ENCODE measurements around the gene UBASH3B. TPM values are rescaled to one million over a fixed set of nuclear protein-coding genes. Genes with fewer than 3 reads are reported as not detected.

UBASH3B gene
- total RNA-seq, 2 experiments from 2014 or later = 66.6 to 75.0 TPM

DNA sequence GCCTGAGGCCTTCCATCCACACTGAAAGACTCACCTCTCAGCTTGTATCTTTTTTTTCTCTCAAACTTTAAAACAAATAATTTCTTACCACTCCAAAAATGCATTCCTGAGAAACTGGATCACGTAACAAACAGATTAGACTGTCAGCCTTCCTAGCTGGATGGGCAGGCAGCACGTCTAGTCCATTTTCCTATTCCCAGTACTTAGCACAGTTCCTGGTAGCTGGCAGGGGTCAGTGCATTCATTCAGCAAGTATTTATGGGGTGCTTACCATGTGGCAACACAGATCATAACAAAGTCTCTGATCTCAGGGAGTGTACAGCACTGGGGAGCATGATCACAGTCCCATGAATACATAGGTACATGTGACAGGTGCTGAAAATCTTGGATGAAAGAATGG, 89.6 kb downstream of the UBASH3B start:
- peaks cover 17% of the 10 kb centered on the region for H3K4me1 Mint-ChIP-seq (ENCODE audit: low read depth)

DNA sequence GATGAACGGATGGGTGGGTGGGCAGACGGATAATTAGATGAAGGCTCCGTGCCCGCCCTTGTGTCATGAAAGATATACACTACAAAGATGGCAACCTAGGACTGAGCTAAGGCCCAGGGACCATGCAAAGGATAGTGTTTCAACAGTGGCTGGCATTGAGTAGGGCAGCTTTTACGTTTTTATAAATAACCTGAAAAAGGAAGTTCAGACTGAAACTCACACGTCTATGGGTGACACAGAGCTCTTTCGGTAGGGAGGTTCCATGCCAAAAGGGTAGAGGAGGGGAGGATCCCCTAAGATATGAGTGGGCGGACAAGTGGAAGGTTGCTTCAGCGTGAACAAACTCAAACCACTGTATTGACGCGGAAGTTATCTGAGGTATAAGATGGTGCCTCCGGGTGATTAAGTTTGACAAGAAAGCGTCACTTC, 90.5 kb downstream of the UBASH3B start:
- Mint-ChIP-seq H3K27me3 (ENCODE audit: low read depth) (no peaks in the 10 kb centered on the region), H3K4me1 (ENCODE audit: low read depth) (peaks cover 26% of the 10 kb centered on the region), H3K4me3 (peak overlapping the region; percentile 41), H3K36me3 (ENCODE audit: low read depth) (peaks cover 40% of the 10 kb centered on the region), H3K9me3 (ENCODE audit: insufficient read depth) (no peaks in the 10 kb centered on the region), H3K27ac (no peak overlapping the region)
- DNase-seq (peak; percentile 71), ATAC-seq (peak; percentile 47)
- POLR2A ChIA-PET = interaction anchor here (0.9 to 4.8 kb wide), 9 partner anchors 19 to 106 kb away, joined by 3 to 31 read pairs (median 5); partner anchors contain the start of gene UBASH3B
- CTCF ChIA-PET = interaction anchor here (0.7 to 7.5 kb wide), 24 partner anchors 10 to 165 kb away, joined by 3 to 108 read pairs (median 4); partner anchors contain the start of gene UBASH3B

More for the DNA sequence above, 89.6 kb downstream of the UBASH3B start:
- Mint-ChIP-seq H3K4me3 (no peak overlapping the region), H3K36me3 (ENCODE audit: low read depth) (peaks cover 31% of the 10 kb centered on the region), H3K27ac (no peak overlapping the region), H3K27me3 (ENCODE audit: low read depth) (no peaks in the 10 kb centered on the region), H3K9me3 (ENCODE audit: insufficient read depth) (no peaks in the 10 kb centered on the region)
- ChIA-PET POLR2A (interaction anchor here (0.9 to 4.8 kb wide), 9 partner anchors 10 to 89 kb away, joined by 3 to 31 read pairs (median 8); partner anchors contain the start of gene UBASH3B), CTCF (interaction anchor here (0.7 to 7.5 kb wide), 20 partner anchors 11 to 118 kb away, joined by 3 to 108 read pairs (median 4); partner anchors contain the start of gene UBASH3B)
- DNase-seq = no peak
- ATAC-seq = no peak

- peaks cover 45% of the 10 kb centered on the region for H3K36me3 Mint-ChIP-seq (ENCODE audit: low read depth)
- H3K4me1 Mint-ChIP-seq (ENCODE audit: low read depth) = peaks cover 27% of the 10 kb centered on the region
- CTCF ChIA-PET = interaction anchor here (0.8 to 7.5 kb wide), 20 partner anchors 9 to 166 kb away, joined by 3 to 108 read pairs (median 4); partner anchors contain the start of gene UBASH3B
- H3K27me3 Mint-ChIP-seq (ENCODE audit: low read depth) = no peaks in the 10 kb centered on the region
- POLR2A ChIA-PET = interaction anchor here (0.9 to 4.8 kb wide), 11 partner anchors 19 to 115 kb away, joined by 3 to 31 read pairs (median 8); partner anchors contain the start of gene UBASH3B
- DNase-seq (no peak), ATAC-seq (no peak)
- no peaks in the 10 kb centered on the region for H3K9me3 Mint-ChIP-seq (ENCODE audit: insufficient read depth)
- H3K4me3 Mint-ChIP-seq = peak overlapping the region; percentile 41
- H3K27ac Mint-ChIP-seq = no peak overlapping the region
Measured at GRCh38 chr11:122746611-122747244, 91.2 kb downstream of the UBASH3B start.

DNA sequence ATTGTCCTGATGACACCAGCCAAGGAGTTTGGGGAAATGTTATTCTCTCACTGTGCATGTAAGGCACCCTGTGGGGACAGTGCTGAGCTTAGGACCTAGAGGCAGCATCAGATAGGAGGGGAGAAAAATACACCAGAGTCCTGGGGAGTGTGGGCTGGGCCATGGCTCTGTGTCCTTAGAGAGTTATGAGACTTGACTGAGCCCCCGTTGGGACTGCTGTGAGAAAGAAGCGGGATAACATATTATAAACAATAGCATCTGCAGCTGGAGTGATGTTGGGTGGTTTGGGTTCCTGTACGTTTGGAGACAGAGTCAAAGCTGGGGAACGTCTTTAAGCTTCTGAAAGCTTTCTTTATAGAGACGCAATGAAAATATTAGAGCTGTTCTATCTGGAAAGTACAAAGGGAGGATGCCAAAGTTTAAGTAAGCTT, 91.8 kb downstream of the UBASH3B start:
- H3K9me3 Mint-ChIP-seq (ENCODE audit: insufficient read depth) = no peaks in the 10 kb centered on the region

GRCh38 chr11:122749005-122749687, 93.6 kb downstream of the UBASH3B start:
- H3K9me3 Mint-ChIP-seq (ENCODE audit: insufficient read depth) = no peaks in the 10 kb centered on the region
- peak overlapping the region; percentile 24 for H3K4me3 Mint-ChIP-seq
- DNase-seq = peak; percentile 80
- CTCF ChIA-PET = interaction anchor here (1.0 to 7.5 kb wide), 15 partner anchors 10 to 121 kb away, joined by 3 to 56 read pairs (median 5); partner anchors contain the start of gene UBASH3B
- peaks cover 39% of the 10 kb centered on the region for H3K4me1 Mint-ChIP-seq (ENCODE audit: low read depth)
- peaks cover 55% of the 10 kb centered on the region for H3K36me3 Mint-ChIP-seq (ENCODE audit: low read depth)
- H3K27ac Mint-ChIP-seq = peak overlapping the region; percentile 69
- peaks cover 2% of the 10 kb centered on the region for H3K27me3 Mint-ChIP-seq (ENCODE audit: low read depth)
- ATAC-seq = peak; percentile 72
- POLR2A ChIA-PET = interaction anchor here (0.7 to 3.5 kb wide), 5 partner anchors 22 to 313 kb away, joined by 3 to 20 read pairs (median 4); partner anchors contain the start of genes HSPA8 and UBASH3B

More for the DNA sequence above, 91.8 kb downstream of the UBASH3B start:
- H3K27ac Mint-ChIP-seq = no peak overlapping the region
- ATAC-seq = no peak
- peaks cover 48% of the 10 kb centered on the region for H3K36me3 Mint-ChIP-seq (ENCODE audit: low read depth)
- ChIA-PET CTCF (interaction anchor here (0.9 to 7.5 kb wide), 16 partner anchors 8 to 119 kb away, joined by 3 to 108 read pairs (median 8); partner anchors contain the start of gene UBASH3B), POLR2A (interaction anchor here (0.8 to 4.8 kb wide), 10 partner anchors 11 to 116 kb away, joined by 3 to 31 read pairs (median 6); partner anchors contain the start of gene UBASH3B)
- no peak overlapping the region for H3K4me3 Mint-ChIP-seq
- peaks cover under 1% of the 10 kb centered on the region for H3K27me3 Mint-ChIP-seq (ENCODE audit: low read depth)
- peaks cover 27% of the 10 kb centered on the region for H3K4me1 Mint-ChIP-seq (ENCODE audit: low read depth)
- no peak for DNase-seq

GRCh38 chr11:122750049-122750448, 94.5 kb downstream of the UBASH3B start:
- H3K4me1 Mint-ChIP-seq (ENCODE audit: low read depth) = peaks cover 48% of the 10 kb centered on the region
- H3K27me3 Mint-ChIP-seq (ENCODE audit: low read depth) = peaks cover 2% of the 10 kb centered on the region
- ChIA-PET CTCF (interaction anchor here (1.0 to 10.5 kb wide), 11 partner anchors 9 to 121 kb away, joined by 3 to 139 read pairs (median 10); partner anchors contain the start of gene UBASH3B), POLR2A (interaction anchor here (0.7 to 3.5 kb wide), 2 partner anchors 28 to 102 kb away, joined by 3 to 8 read pairs; no protein-coding TSS in a partner anchor)
- H3K36me3 Mint-ChIP-seq (ENCODE audit: low read depth) = peaks cover 60% of the 10 kb centered on the region
- H3K27ac Mint-ChIP-seq = no peak overlapping the region
- H3K9me3 Mint-ChIP-seq (ENCODE audit: insufficient read depth) = no peaks in the 10 kb centered on the region
- DNase-seq (no peak), ATAC-seq (no peak)
- H3K4me3 Mint-ChIP-seq = no peak overlapping the region

DNA sequence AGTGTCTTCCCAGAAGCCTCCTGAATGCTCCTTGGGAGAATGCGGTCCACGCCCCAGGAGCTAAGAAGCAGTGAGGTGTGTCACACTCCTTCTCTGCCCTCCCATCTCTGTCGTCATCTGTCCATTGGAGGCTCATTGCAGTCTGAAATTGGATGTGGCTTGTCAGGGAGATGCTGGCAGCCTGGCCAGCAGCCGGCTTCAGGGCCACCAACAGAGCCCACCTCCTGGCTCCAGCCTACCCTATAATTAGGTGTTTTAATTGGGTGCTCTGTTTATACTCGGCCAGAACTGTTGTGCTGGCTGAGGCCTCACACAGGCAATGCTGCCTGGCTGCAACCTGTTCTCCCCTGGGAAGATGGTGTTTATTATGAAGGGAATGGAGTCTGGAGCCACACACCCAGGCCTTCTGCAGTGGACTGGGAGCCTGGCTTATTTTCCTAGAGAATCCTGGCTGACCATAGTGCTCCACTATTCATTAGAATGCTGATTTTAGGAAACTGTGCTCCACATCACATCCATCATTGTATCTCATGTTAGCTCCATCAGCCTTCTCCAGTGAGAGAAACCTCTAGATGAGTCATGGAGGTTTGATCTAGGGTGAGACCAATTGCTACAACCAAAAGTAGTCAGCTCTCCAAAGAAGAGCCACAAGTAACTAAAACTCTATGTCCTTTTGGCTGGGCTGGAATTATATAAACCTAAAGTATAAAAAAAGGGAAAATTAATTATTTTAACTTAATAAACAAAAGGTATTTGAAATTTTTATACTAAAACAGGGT, 96.0 kb downstream of the UBASH3B start:
- H3K4me3 Mint-ChIP-seq = no peak overlapping the region
- DNase-seq (no peak), ATAC-seq (peak; percentile 30)
- peaks cover 63% of the 10 kb centered on the region for H3K4me1 Mint-ChIP-seq (ENCODE audit: low read depth)
- no peaks in the 10 kb centered on the region for H3K9me3 Mint-ChIP-seq (ENCODE audit: insufficient read depth)
- ChIA-PET CTCF (interaction anchor here (0.6 to 10.5 kb wide), 15 partner anchors 12 to 359 kb away, joined by 3 to 183 read pairs (median 9); partner anchors contain the start of gene UBASH3B), POLR2A (interaction anchor here (1.3 to 1.6 kb wide), 2 partner anchors 25 to 60 kb away, joined by 4 to 6 read pairs; no protein-coding TSS in a partner anchor)
- peak overlapping the region; percentile 5 for H3K27ac Mint-ChIP-seq
- H3K27me3 Mint-ChIP-seq (ENCODE audit: low read depth) = peaks cover 2% of the 10 kb centered on the region
- peaks cover 52% of the 10 kb centered on the region for H3K36me3 Mint-ChIP-seq (ENCODE audit: low read depth)

GRCh38 chr11:122754028-122754427, 98.5 kb downstream of the UBASH3B start:
- H3K36me3 Mint-ChIP-seq (ENCODE audit: low read depth) = peaks cover 36% of the 10 kb centered on the region

DNA sequence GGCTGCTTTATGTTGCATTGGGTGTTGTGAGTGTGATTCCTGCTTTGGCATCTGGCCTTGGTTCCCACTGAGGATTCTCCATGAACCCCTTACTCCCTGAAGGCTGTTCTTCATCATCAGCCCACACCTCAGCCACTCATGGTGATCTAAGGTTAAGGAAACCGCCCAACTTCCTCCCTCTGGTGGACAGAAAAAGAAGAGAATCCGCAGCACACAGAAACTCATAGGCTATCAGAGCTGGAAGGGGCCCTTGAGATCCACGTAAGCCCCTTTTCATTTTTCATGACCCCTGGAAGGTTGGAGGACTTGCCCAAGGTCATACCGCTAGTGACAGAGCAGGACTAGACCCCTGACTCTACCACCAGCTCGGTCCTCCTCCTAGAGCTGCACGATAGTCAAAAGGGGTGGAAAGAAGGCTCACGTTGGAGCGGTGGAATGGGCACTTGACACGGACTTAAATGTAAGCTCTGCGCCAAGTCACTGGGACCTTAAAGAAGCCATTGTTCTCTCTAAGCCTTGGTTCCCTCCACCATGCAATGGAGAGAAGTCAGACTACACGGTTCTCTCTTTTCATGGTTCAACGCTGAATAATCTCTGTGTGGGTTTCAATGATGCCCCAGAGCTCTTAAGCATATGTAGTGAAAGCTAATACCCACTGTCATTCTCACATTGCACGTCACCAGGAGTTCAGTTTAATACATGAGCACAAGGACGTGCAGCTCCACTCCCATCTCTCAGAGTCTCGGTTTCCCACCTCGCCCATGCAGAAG, 99.2 kb downstream of the UBASH3B start:
- ChIA-PET CTCF (interaction anchor here (0.8 to 10.5 kb wide), 38 partner anchors 9 to 300 kb away, joined by 3 to 441 read pairs (median 15); partner anchors contain the start of gene UBASH3B), POLR2A (interaction anchor here (0.7 to 3.9 kb wide), 7 partner anchors 11 to 101 kb away, joined by 3 to 31 read pairs (median 4); partner anchors contain the start of gene UBASH3B)
- peak; percentile 66 for DNase-seq
- no peaks in the 10 kb centered on the region for H3K9me3 Mint-ChIP-seq (ENCODE audit: insufficient read depth)
- H3K27ac Mint-ChIP-seq = peak overlapping the region; percentile 79
- peak; percentile 35 for ATAC-seq
- H3K4me1 Mint-ChIP-seq (ENCODE audit: low read depth) = peaks cover 89% of the 10 kb centered on the region
- H3K27me3 Mint-ChIP-seq (ENCODE audit: low read depth) = peaks cover 2% of the 10 kb centered on the region
- no peak overlapping the region for H3K4me3 Mint-ChIP-seq
- peaks cover 38% of the 10 kb centered on the region for H3K36me3 Mint-ChIP-seq (ENCODE audit: low read depth)

More at GRCh38 chr11:122754028-122754427, 98.5 kb downstream of the UBASH3B start:
- peak overlapping the region; percentile 79 for H3K27ac Mint-ChIP-seq
- no peak overlapping the region for H3K4me3 Mint-ChIP-seq
- peaks cover 2% of the 10 kb centered on the region for H3K27me3 Mint-ChIP-seq (ENCODE audit: low read depth)
- H3K9me3 Mint-ChIP-seq (ENCODE audit: insufficient read depth) = no peaks in the 10 kb centered on the region
- POLR2A ChIA-PET = interaction anchor here (1.3 to 3.9 kb wide), 3 partner anchors 57 to 98 kb away, joined by 3 to 31 read pairs (median 7); partner anchors contain the start of gene UBASH3B
- DNase-seq = no peak
- H3K4me1 Mint-ChIP-seq (ENCODE audit: low read depth) = peaks cover 85% of the 10 kb centered on the region
- CTCF ChIA-PET = interaction anchor here (0.8 to 10.5 kb wide), 25 partner anchors 9 to 174 kb away, joined by 3 to 441 read pairs (median 38); partner anchors contain the start of gene UBASH3B
- no peak for ATAC-seq

GRCh38 chr11:122755409-122755808, 99.9 kb downstream of the UBASH3B start:
- H3K27ac Mint-ChIP-seq = peak overlapping the region; percentile 79
- ChIA-PET CTCF (interaction anchor here (0.8 to 10.5 kb wide), 45 partner anchors 8 to 299 kb away, joined by 3 to 441 read pairs (median 9); partner anchors contain the start of gene UBASH3B), POLR2A (interaction anchor here (0.7 to 3.9 kb wide), 10 partner anchors 11 to 127 kb away, joined by 3 to 31 read pairs (median 4); partner anchors contain the start of gene UBASH3B)
- H3K9me3 Mint-ChIP-seq (ENCODE audit: insufficient read depth) = no peaks in the 10 kb centered on the region
- ATAC-seq (no peak), DNase-seq (no peak)
- H3K27me3 Mint-ChIP-seq (ENCODE audit: low read depth) = peaks cover 2% of the 10 kb centered on the region
- H3K4me3 Mint-ChIP-seq = no peak overlapping the region
- H3K4me1 Mint-ChIP-seq (ENCODE audit: low read depth) = peaks cover 86% of the 10 kb centered on the region
- H3K36me3 Mint-ChIP-seq (ENCODE audit: low read depth) = peaks cover 33% of the 10 kb centered on the region

Measured in activated CD8-positive, alpha-beta T cell treated with anti-CD3 and anti-CD28 coated beads, Interleukin-2, amount 10 ng/mL, durations not matched to agents 7 days and 5 days (primary cell).